ENCODE data around the gene PCP2.
A peak's percentile ranks its signal among the peaks of the same experiment; 100 is the strongest.

The PCP2 gene

GRCh38 chr19:7633698-7634097, at the start of gene PCP2:
Gene PCP2 (minus strand): TSS chr19:7633719. CDS start chr19:7633457, 262 bp downstream.
- no peak for DNase-seq (ENCODE audit: low read depth in 2 of 3, low spot score in 2 of 3)

GRCh38 chr19:7682175-7682855, 48.8 kb upstream of the PCP2 start:
- no peak for DNase-seq (ENCODE audit: low read depth in 2 of 3, low spot score in 2 of 3)

- DNase-seq (ENCODE audit: low read depth in 2 of 3, low spot score in 2 of 3) = peak; percentile 59 to 71 (median 60)
Observed at GRCh38 chr19:7681340-7682174, 48.0 kb upstream of the PCP2 start.

- peak; percentile 72 to 79 (median 77) for DNase-seq (ENCODE audit: low read depth in 2 of 3, low spot score in 2 of 3)
Observed at GRCh38 chr19:7680606-7681339, 47.3 kb upstream of the PCP2 start, which contains the start of gene TRAPPC5. Gene TRAPPC5 (plus strand): TSS chr19:7680833. CDS start chr19:7682254, 1,421 bp downstream.

GRCh38 chr19:7679771-7680605, 46.5 kb upstream of the PCP2 start:
- no peak for DNase-seq (ENCODE audit: low read depth in 2 of 3, low spot score in 2 of 3)

- DNase-seq (ENCODE audit: low read depth in 2 of 3, low spot score in 2 of 3) = no peak
Observed at GRCh38 chr19:7678971-7679751, 45.6 kb upstream of the PCP2 start.

- no peak for DNase-seq (ENCODE audit: low read depth in 2 of 3, low spot score in 2 of 3)
Observed at GRCh38 chr19:7677669-7678311, 44.3 kb upstream of the PCP2 start.

- DNase-seq (ENCODE audit: low read depth in 2 of 3, low spot score in 2 of 3) = no peak
Observed at GRCh38 chr19:7676854-7677253, 43.3 kb upstream of the PCP2 start, which contains the start of gene MCEMP1. Gene MCEMP1 (plus strand): TSS chr19:7677090. CDS start chr19:7677121, 31 bp downstream.

- no peak for DNase-seq (ENCODE audit: low read depth in 2 of 3, low spot score in 2 of 3)
Observed at GRCh38 chr19:7676376-7676775, 42.9 kb upstream of the PCP2 start.

- DNase-seq (ENCODE audit: low read depth in 2 of 3, low spot score in 2 of 3) = no peak
Observed at GRCh38 chr19:7674010-7675005, 40.8 kb upstream of the PCP2 start.

GRCh38 chr19:7672522-7672921, 39.0 kb upstream of the PCP2 start:
- no peak for DNase-seq (ENCODE audit: low read depth in 2 of 3, low spot score in 2 of 3)

- DNase-seq (ENCODE audit: low read depth in 2 of 3, low spot score in 2 of 3) = no peak
Observed at GRCh38 chr19:7670790-7671189, 37.3 kb upstream of the PCP2 start.

GRCh38 chr19:7670150-7670783, 36.7 kb upstream of the PCP2 start:
- no peak for DNase-seq (ENCODE audit: low read depth in 2 of 3, low spot score in 2 of 3)

- no peak for DNase-seq (ENCODE audit: low read depth in 2 of 3, low spot score in 2 of 3)
Observed at GRCh38 chr19:7669641-7670040, 36.1 kb upstream of the PCP2 start.

GRCh38 chr19:7668842-7669241, 35.3 kb upstream of the PCP2 start, which contains the start of gene RETN:
Gene RETN (plus strand): TSS chr19:7669049. CDS start chr19:7669327, 278 bp downstream.
- no peak for DNase-seq (ENCODE audit: low read depth in 2 of 3, low spot score in 2 of 3)

GRCh38 chr19:7665076-7665475, 31.6 kb upstream of the PCP2 start:
- no peak for DNase-seq (ENCODE audit: low read depth in 2 of 3, low spot score in 2 of 3)

GRCh38 chr19:7663706-7664105, 30.2 kb upstream of the PCP2 start:
- no peak for DNase-seq (ENCODE audit: low read depth in 2 of 3, low spot score in 2 of 3)

- DNase-seq (ENCODE audit: low read depth in 2 of 3, low spot score in 2 of 3) = no peak
Observed at GRCh38 chr19:7662657-7663056, 29.1 kb upstream of the PCP2 start.
